Measurements from ENCODE around the gene HMGN2. TPM values are rescaled to one million over a fixed set of nuclear protein-coding genes. Genes with fewer than 3 reads are reported as not detected.
"Not testable (repeated sequence)": the region's sequence is repeated elsewhere in the genome, so short reads cannot be mapped to it uniquely, and the experiment has no call there.

The HMGN2 gene
- polyA plus RNA-seq, 1 donor from 2014 or later, result 748 TPM

DNA sequence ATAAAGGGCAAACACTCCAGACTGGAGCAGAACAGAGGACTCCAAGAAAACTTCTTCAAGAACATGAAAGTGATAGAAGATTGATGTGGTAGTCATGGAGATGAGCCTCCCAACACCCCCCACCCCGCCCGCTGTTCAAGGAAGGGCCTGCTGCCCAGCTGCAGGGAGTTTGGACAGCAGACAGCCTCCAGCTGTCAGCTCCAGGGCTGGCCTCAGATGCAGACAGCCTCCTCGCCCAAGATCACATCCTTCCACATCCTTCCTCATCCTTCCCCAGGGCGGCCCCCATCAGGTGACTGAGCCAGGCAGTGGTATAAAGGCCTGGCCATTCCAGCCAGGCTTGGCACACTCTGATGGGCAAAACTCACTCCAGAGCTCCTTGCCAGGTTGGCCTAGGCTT, 24.6 kb downstream of the HMGN2 start:
- H3K4me1 Mint-ChIP-seq, result peaks cover 5 to 13% (median 7%) of the 10 kb centered on the region in 3 donors
- H3K36me3 Mint-ChIP-seq, result no peaks in the 10 kb centered on the region
- peak overlapping the region in 1 of 3 donors; percentile 26 for H3K27ac Mint-ChIP-seq
- H3K9me3 Mint-ChIP-seq, result no peaks in the 10 kb centered on the region
- H3K27me3 Mint-ChIP-seq, result no peaks in the 10 kb centered on the region
- peak overlapping the region in 1 of 4 donors; percentile 55 for H3K4me3 Mint-ChIP-seq

DNA sequence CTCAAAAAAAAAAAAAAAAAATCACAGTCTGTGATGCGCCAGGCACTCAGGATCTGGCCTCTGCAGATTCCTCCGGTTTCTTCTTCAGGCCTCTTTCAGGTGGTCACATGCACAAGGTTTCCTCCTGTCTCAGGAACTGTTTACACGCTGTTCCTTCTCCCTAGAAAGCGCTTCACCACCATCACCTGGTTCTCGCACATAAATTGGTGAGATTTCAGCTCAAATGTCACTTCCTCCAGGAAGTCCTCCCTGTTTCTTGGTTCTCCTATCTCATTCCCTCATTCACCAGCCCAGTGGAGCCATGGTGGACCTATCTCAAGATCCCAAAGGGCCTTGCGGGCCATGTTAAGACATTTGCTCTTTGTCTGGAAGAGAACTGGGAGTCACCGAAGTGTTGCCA, 26.7 kb downstream of the HMGN2 start:
- H3K36me3 Mint-ChIP-seq, result no peaks in the 10 kb centered on the region
- peak overlapping the region in 3 of 4 donors; percentile 50 to 94 (median 71) for H3K4me3 Mint-ChIP-seq
- H3K4me1 Mint-ChIP-seq, result peaks cover 4 to 7% (median 6%) of the 10 kb centered on the region in 3 donors
- H3K27me3 Mint-ChIP-seq, result no peaks in the 10 kb centered on the region
- peak overlapping the region in 1 of 3 donors; percentile 99 for H3K27ac Mint-ChIP-seq
- no peaks in the 10 kb centered on the region for H3K9me3 Mint-ChIP-seq

DNA sequence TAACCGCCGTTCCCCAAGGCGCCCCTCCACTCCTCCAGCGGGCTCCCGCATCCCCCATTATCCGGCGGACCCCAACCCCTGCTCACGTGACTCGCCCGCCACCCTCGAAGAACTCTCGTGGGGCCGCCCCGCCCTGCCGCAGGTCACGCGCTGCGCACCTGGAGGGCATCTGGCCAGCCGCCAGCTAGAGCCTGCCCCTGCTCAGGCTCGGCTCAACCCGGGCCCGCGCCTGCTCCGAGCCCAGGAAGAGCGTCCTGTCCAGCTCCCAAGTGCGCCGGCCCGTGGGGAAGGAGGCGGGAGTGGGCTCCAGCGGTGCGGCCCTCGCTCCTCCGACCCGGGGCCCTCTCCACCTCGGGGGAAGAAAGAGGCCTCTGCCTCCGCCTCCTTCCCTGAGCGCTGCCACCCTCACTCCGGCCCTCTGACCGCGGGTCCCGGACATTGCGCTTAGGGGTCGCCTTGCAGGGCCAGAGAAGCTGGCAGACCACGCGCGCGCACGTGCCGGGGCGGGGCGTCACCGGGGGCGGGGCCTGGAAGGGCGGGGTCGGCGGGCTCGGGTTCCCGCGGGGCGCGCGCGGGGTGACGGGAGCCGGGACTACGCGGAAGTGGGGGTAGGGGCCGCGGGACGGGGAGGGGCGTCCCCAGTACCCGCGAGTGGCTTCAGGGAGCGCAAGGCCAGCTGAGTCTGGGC, 28.4 kb downstream of the HMGN2 start:
- Mint-ChIP-seq H3K27me3 (no peaks in the 10 kb centered on the region), H3K36me3 (no peaks in the 10 kb centered on the region), H3K9me3 (no peaks in the 10 kb centered on the region), H3K27ac (peak overlapping the region; percentile 96 to 99 (median 97)), H3K4me3 (peak overlapping the region; percentile 89 to 94 (median 94)), H3K4me1 (peaks cover 4 to 6% (median 6%) of the 10 kb centered on the region in 3 donors)

DNA sequence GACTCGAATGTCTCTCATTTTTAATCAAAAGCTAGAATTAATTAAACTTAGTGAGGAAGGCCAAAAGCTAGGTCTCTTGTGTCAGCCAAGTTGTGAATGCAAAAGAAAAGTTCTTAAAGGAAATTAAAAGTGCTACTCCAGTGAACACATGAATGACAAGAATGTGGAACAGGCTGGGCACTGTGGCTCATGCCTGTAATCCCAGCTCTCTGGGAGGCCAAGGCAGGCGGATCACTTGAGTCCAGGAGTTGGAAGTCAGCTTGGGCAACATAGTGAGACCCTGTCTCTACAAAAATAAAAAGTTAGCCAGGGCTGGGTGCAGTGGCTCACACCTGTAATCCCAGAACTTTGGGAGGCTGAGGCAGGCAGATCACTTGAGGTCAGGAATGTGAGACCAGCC, 38.5 kb downstream of the HMGN2 start:
- H3K4me3 Mint-ChIP-seq, H3K27me3 Mint-ChIP-seq, H3K9me3 Mint-ChIP-seq, H3K4me1 Mint-ChIP-seq, H3K36me3 Mint-ChIP-seq: not testable (repeated sequence)
- H3K27ac Mint-ChIP-seq, result peak overlapping the region in 1 of 3 donors; percentile 43

DNA sequence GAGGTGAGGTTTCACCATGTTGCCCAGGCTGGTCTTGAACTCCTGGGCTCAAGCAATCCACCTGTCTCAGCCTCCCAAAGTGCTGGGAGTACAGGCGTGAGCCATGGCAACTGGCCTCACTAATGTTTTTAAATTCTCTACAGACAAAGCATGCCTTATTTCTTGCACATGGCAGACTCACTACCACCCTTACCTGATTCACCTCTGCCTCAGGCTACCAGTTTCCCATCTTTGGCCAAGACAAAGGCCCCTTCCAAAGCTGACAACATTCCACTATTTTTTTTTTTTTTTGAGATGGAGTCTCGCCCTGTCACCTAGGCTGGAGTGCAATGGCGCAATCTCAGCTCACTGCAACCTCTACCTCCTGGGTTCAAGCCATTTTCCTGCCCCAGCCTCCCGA, 43.6 kb downstream of the HMGN2 start:
- peak overlapping the region in 1 of 4 donors; percentile 54 for H3K4me3 Mint-ChIP-seq
- H3K27ac Mint-ChIP-seq, H3K4me1 Mint-ChIP-seq, H3K9me3 Mint-ChIP-seq, H3K36me3 Mint-ChIP-seq, H3K27me3 Mint-ChIP-seq: not testable (repeated sequence)

DNA sequence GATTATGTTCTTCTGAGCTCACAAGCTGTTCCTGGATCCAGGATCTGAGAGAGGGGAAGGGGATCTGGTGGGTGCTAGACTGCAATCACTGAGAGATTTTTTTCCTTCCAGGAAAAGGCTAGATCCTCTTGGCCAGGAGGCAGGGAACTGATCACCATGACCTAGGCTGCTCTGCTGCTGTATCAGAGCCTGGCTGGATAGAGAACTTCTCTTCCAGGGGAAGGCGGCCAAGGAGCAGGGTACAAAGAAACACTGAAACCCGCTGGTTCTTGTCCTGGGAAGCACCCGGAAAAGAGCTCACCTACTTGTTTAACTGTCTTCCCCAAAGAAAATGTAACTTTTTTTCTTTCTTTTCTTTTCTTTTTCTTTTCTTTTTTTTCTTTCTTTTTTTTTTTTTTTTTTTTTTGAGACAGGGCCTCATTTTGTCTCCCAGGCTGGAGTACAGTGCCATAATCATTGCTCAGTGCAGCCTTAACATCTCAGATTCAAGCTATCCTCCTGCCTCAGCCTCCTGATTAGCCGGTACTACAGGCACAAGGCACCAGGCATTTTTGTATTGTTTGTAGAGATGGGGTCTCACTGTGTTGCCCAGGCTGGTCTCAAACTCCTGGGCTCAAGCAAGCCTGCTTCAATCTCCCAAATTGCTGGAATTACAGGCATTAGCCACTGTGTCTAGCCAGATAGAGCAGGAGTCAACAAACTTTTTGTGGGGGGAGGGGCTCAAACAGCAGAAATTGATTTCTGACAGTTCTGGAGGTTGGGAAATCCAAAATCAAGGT, 44.9 kb downstream of the HMGN2 start:
- Mint-ChIP-seq H3K36me3 (no peaks in the 10 kb centered on the region), H3K9me3 (no peaks in the 10 kb centered on the region), H3K27me3 (peaks cover 3% of the 10 kb centered on the region), H3K4me1 (no peaks in the 10 kb centered on the region), H3K27ac (peak overlapping the region in 1 of 3 donors; percentile 80), H3K4me3 (no peak overlapping the region)

DNA sequence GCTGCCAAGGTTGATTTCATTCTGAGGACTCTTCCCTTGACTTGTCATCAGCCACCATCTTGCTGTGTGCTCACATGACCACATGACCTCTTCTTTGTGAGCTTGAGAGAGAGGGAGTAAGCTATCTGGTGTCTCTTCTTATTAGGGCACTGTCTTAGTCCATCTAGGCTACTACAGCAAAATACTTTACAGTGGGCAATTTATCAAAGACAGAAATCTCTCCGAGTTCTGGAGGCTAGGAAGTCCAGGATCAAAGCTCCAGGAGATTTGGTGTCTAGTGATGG, 45.5 kb downstream of the HMGN2 start:
- no peak overlapping the region for H3K27ac Mint-ChIP-seq
- peaks cover 3% of the 10 kb centered on the region for H3K27me3 Mint-ChIP-seq
- H3K36me3 Mint-ChIP-seq, result no peaks in the 10 kb centered on the region
- no peak overlapping the region for H3K4me3 Mint-ChIP-seq
- H3K4me1 Mint-ChIP-seq, result no peaks in the 10 kb centered on the region
- no peaks in the 10 kb centered on the region for H3K9me3 Mint-ChIP-seq

DNA sequence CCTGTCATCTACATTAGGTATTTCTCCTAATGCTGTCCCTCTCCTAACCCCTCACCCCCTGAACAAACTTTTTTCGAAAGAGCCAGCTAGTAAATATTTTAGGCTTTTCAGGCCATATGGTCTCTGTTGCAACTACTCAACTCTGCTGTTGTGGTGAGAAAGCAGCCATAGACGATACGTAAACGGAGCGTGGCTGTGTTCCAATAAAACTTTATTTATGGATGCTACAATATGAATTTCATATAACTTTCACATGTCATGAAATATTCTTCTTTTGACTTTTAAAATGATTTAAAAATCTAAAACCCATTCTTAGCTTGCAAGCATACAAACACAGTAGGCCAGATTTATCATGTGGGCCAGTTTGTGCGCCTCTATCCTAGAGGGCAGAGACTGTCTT, 46.1 kb downstream of the HMGN2 start:
- no peaks in the 10 kb centered on the region for H3K9me3 Mint-ChIP-seq

DNA sequence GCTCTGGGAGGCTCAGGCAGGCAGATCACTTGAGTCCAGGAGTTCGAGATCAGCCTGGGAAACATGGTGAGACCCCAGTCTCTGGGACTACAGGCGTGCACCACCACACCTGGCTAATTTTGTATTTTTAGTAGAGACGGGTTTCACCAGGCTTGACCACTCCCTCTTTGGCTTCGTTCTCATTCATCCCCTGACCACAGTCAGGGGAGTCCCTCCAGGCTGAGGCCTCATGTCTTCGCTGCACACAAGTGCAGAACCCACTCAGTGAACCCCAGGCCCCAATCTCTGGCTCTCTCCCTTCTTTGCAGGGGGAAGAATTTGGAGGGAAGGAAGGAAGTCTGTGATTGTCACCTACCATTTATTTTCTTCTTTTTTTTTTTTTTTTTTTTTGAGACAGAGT, 48.1 kb downstream of the HMGN2 start:
- Mint-ChIP-seq H3K9me3 (no peaks in the 10 kb centered on the region), H3K27me3 (peaks cover 9% of the 10 kb centered on the region), H3K4me1 (peaks cover 0 to 1% (median 0%) of the 10 kb centered on the region in 3 donors), H3K4me3 (no peak overlapping the region), H3K27ac (no peak overlapping the region), H3K36me3 (no peaks in the 10 kb centered on the region)

More for the DNA sequence above, 46.1 kb downstream of the HMGN2 start:
- H3K27ac Mint-ChIP-seq, result no peak overlapping the region
- no peaks in the 10 kb centered on the region for H3K36me3 Mint-ChIP-seq
- no peak overlapping the region for H3K4me3 Mint-ChIP-seq
- no peaks in the 10 kb centered on the region for H3K4me1 Mint-ChIP-seq
- H3K27me3 Mint-ChIP-seq, result peaks cover 3% of the 10 kb centered on the region

DNA sequence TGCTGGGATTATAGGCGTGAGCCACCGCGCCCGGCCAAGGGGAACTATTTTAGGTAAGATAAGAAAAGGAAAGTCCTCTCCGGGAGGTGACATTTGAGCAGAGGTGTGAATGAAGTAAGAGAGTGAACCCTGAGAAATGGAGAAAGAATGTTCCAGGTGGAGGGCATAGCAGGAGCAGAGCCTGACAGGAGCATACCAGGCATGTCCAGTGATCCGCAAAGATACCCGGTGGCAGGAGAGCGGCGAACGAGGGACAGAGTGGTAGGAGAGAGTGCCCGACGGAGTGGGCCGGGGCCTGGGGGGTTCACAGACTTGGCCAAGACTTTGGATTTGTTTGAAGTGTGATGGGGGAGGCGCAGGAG, 49.4 kb downstream of the HMGN2 start:
- Mint-ChIP-seq H3K4me1 (peaks cover 0 to 1% (median 0%) of the 10 kb centered on the region in 3 donors), H3K36me3 (no peaks in the 10 kb centered on the region), H3K27me3 (peaks cover 9% of the 10 kb centered on the region), H3K9me3 (no peaks in the 10 kb centered on the region), H3K4me3 (no peak overlapping the region), H3K27ac (no peak overlapping the region)

DNA sequence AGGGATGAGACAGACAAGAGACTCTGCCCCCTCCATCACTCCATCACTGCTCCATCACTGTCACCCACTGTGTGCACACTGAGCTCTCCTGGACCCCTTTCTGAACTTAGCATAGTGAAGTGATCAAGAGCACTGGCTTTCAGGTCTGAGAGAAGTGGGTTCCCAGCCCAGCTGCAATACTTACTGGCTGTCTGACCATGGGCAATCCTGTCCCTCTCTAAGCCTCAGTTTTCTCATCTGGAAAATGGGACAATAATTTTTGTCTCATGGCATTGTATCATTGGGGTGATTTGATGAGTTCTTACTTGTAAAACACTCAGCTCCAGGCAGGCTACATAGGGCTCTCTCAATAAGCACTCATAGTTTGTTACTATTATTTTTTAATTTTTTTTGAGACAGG, 49.8 kb downstream of the HMGN2 start:
- Mint-ChIP-seq H3K27me3 (peaks cover 9% of the 10 kb centered on the region), H3K27ac (no peak overlapping the region), H3K9me3 (no peaks in the 10 kb centered on the region), H3K4me3 (no peak overlapping the region), H3K4me1 (peaks cover 0 to 1% (median 0%) of the 10 kb centered on the region in 3 donors), H3K36me3 (no peaks in the 10 kb centered on the region)

DNA sequence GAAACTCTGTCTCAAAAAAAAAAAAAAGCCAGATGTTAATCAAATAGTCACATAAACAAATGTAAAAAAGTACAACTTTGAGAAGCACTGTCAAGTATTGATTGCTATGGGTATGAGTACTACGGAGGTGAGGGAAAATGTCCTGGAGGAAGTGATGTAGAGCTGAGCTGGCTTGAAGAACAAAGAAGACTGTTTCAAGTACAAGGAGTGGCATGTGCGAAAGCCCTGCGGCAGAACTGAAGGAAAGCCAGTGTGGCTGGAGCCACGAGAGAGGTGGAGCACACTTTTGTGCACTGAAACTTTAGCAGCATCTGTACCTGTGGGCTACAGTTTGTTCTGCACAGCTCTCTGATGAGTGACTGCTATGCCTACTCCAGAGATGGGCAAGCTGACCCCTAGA, 51.9 kb downstream of the HMGN2 start:
- no peak overlapping the region for H3K27ac Mint-ChIP-seq

More for the DNA sequence above, 51.9 kb downstream of the HMGN2 start:
- Mint-ChIP-seq H3K4me1 (peaks cover 0 to 4% (median 2%) of the 10 kb centered on the region in 3 donors), H3K36me3 (no peaks in the 10 kb centered on the region), H3K27me3 (peaks cover 13% of the 10 kb centered on the region), H3K9me3 (no peaks in the 10 kb centered on the region), H3K4me3 (no peak overlapping the region)

Other genes starting within 250 kb of the HMGN2 start
- gene CEP85, start 238.2 kb upstream of the HMGN2 start, polyA plus RNA-seq, result 6.6 TPM
- gene SH3BGRL3, start 192.4 kb upstream of the HMGN2 start, polyA plus RNA-seq, result 1,152 TPM
- gene UBXN11, start 165.8 kb upstream of the HMGN2 start, polyA plus RNA-seq, result 11.2 TPM
- gene CD52, start 154.5 kb upstream of the HMGN2 start, polyA plus RNA-seq, result 10,525 TPM
- gene CRYBG2, start 118.3 kb upstream of the HMGN2 start, polyA plus RNA-seq, result 3.1 TPM
- gene ZNF683, start 99.7 kb upstream of the HMGN2 start, polyA plus RNA-seq, result 8.8 TPM
- not detected for gene LIN28A, start 61.6 kb upstream of the HMGN2 start, polyA plus RNA-seq
- gene DHDDS, start 40.1 kb upstream of the HMGN2 start, polyA plus RNA-seq, result 23.7 TPM
- 152 TPM for gene RPS6KA1, start 57.3 kb downstream of the HMGN2 start, polyA plus RNA-seq
- 24.4 TPM for gene ARID1A, start 223.6 kb downstream of the HMGN2 start, polyA plus RNA-seq